ENCODE results near the gene AAK1.
"Not testable (repeated sequence)": the region's sequence is repeated elsewhere in the genome, so short reads cannot be mapped to it uniquely, and the experiment has no call there.

Gene AAK1

DNA sequence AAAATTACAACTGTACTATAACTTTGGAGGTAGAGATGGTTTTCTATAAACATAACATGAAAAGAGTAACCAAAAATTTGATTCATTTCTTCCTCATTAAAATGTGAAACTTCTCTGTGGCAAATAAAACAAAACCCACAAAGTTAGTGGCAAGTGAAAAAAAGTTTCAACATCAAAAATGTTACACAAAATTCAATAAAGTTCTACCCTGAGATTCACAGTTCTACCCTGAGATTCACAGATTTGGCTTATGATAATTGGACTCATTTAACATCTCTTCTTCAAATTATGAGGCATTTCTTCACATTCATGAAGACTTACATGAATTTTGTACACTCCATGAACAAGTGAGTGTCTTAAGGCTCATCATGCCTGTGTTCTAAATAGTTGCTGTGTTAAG, 51.0 kb downstream of the AAK1 start:
- DNase-seq, result no peak

DNA sequence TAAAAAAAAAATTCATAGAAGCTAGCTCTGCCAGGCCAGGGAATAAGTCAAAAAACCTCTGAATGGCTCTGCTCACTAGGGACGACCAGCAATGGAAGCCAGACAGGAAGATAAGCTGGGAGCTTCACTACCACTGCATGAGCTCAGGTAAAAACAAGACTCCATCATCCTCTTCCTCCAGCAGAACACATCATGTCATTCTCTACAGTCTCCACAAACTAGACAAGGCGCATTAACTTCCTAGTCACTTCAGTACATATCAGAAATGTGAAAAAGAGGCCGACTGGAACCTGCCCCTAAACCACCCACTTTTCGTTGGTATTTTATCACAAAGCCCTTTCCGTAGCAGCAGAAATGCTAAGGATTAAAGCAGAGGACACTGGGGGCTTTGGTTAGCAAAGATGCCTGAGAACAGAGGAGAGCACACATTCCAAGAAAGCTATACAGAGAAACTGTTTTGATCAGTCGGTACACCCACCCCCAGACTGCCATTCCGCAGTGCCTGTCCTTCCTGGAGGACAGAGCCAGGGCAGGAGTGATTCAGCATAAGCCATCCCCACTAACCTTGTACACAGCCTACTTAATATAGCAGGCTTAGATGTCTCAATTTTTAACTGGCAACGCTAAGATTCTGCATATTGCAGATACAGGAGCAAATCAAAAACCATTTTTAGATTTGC, 53.4 kb downstream of the AAK1 start:
- DNase-seq, result no peak

GRCh38 chr2:69588945-69589344, 54.6 kb downstream of the AAK1 start:
- DNase-seq, result no peak

DNA sequence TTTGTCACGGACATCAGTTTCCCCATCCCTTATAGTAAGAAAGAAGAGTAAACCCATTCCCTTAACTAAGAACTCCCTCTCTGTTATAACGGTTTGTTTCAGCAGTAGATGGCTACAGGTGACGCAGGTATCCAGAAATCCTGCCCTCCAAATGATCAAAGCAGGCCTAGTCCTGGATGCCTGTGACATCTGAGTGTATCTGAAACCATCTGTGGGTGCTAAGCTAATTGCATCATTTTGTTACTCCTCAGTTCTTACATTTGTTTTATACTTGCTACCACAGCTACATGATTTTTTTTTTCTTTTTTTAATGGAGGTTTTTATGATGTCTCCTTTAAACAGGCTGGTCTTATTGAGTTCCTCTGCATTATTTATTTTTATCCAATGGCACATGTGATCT, 55.1 kb downstream of the AAK1 start:
- DNase-seq, result no peak

DNA sequence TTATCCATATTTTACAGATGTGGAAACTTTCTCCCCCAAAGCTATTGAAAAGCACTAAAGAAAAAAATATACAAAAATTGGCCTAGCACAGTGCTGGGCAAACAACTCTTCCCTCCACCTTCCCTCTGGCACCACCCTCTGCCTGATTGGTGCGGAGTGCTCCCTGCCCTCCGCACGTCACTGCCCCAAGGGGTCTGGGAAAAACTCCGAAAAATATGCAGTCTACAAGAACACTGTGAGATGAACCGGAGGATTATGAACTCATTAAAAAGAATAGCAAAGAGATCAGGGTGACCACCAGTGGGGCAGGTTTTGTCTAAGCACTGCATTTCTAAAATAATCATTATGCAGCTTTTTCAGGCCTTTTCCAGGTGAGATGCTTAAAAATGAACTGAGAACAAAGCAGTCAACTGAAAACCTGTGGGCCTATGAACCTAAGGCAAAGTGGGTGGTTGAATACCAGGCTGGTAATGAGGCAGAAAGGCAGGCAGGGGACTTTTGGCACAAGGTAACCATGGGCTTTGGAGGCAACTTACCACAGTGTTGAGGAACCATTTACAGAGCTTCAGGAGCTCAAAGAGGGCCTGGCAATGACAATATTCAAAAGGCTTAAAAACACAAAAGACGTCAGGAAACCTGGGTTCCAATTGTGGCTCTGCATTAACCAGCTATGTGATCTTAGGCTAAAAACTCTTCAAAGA, 57.5 kb downstream of the AAK1 start:
- DNase-seq, result no peak

DNA sequence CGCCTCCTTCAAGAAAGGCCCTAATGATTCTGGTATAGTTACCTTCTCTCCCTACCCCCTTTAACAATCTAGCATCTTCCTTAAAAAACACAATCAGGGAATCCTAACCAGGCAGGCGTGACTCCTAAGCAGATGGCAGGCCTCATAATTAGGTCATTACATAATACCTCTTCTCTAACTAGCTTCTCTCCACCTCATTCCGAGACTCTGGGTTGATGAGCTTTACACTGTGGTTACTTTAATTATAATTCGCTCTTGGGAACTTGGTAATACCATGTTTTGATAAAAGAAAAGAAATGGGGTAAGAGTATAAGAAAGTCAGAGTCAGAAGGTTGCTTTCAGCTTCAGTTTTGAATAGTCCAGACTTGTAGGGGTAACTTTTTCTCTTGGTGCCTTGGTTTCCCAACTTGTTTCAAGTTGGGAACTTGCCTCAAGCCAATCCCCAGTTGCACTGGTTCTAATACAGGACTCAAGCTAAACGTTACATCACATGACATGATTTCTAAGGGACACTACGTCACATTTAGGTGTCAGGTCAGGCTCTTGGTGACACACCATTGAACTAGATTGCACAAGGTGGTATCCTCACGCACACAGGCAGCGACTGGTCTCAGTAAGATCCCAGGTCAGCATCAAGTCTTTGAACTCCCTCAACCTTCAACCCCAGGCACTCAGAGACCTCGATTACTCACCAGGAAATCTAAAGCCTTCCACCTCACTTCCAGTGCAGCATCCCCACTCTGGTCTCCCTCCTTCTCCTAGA, 59.2 kb downstream of the AAK1 start:
- DNase-seq, result no peak

GRCh38 chr2:69583321-69583833, 60.2 kb downstream of the AAK1 start:
- DNase-seq, result no peak

DNA sequence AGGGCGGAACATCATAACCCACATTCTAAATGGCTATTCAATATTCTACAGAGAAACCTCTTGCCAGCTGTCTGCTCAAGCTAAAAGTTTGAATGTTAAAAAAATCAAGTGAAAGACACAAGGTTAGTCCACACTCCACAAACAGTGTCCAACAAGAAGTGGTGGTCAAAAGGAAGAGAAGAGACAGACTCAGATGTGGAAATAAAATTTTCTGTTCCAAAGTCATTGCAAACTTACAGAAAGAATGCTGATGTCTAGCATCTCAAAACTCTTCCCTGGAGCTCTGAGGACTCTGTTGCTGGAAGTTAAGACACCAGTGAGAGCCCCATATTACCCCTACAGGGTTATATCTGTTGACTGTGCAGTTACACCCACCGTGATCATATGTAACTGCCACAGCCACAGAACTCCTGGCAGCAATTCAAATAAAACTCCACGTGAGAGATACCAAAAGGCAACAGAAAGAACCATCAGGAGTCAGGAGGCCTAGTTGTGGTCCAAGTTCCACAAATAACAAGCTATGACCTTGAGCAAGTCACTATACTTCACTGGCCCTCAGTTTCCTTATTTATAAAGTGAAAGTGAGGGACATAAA, 60.9 kb downstream of the AAK1 start:
- no peak for DNase-seq

DNA sequence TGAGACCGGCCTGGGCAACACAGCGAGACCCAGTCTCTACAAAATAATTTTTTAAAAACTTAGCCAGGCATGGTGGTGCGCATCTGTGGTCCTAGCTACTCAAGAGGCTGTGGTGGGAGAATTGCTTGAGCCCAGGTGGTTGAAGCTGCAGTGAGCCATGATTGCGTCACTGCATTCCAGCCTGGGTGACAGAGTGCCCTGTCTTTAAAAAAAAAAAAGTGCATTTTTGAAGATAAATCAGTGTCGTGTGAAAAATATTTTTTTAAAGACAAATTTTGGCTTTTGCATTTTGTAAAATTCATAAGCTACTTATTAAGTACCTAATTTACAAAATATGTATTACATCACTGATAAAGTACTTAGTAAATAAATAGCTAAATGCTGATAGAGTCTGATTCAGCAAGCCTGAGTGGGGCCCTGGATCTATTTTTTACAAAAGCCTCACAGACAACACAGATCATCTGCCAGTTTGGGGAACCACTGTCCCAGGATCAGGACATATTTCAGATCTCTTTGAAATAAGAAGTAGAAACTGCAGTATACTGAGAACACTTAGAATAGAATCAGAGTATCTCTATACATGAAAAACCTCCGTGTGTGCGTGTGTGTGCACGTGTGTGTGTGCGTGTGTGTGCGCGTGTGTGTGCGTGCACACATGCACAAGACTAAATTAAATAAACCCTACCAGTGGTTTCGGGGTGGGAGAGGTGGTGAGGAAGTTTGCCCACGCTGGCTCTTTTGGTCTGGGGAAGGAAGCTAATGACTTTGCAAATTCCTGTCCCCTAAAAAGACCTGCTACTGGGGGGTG, 61.6 kb downstream of the AAK1 start:
- DNase-seq, result no peak

DNA sequence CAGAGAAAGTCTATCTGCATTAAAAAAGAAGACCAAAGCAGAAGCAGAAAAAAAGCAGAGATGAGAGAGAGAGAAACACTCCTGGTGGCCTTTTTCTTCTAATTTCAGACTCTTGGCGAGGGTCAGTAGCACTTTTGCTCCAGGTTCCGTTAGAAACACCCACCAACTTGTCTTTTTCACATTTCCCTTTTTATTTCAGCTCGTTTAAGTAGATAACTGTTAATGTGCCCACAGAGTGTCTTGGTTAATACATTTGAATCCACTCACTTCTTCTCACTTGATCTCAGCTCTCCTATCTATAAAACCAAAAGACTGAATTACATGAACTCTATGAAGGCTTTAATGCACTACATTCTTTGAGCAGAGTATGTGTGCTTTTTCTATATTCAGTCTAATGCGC, 63.1 kb downstream of the AAK1 start:
- DNase-seq, result no peak

GRCh38 chr2:69579536-69579935, 64.0 kb downstream of the AAK1 start:
- DNase-seq, result no peak

- no peak for DNase-seq
These were observed 65.4 kb downstream of the AAK1 start for GRCh38 chr2:69578198-69578540.

- DNase-seq, result no peak
These were observed 65.9 kb downstream of the AAK1 start for GRCh38 chr2:69577467-69578197.

GRCh38 chr2:69576880-69577279, 66.7 kb downstream of the AAK1 start:
- DNase-seq, result no peak

DNA sequence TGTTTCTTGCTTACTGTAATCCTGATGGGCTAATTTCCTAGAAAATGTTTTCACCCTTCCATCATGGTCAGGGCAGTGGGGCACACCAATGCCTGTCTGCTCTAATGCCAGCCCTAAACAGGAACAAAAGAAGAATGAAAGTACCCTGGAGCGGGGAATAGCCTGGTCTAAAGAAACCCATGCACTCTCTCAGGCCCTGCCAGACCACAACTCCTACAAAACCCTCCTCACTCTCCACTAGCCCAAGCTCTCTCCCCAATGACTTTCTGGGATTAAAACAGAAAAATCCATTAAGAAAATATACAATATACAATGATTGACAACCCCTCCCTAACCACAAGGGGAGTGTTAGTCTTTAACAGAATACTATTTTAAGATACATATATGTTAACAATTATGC, 67.6 kb downstream of the AAK1 start:
- DNase-seq, result no peak

DNA sequence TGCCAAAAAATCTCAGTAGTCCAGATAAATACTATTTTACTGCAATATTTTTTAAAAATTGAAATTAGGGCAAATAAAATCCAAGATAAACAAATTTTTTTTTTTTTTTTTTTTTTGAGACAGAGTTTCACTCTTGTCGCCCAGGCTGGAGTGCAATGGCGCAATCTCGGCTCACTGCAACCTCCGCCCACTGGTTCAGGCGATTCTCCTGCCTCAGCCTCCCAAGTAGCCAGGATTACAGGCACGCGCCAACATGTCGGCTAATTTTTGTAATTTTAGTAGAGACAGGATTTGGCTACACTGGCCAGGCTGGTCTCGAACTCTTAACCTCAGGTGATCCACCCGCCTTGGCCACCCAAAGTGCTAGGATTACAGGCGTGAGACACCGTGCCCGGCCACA, 68.2 kb downstream of the AAK1 start:
- DNase-seq, result not testable (repeated sequence)

GRCh38 chr2:69572641-69573040, 70.9 kb downstream of the AAK1 start:
- no peak for DNase-seq

GRCh38 chr2:69571189-69571588, 72.3 kb downstream of the AAK1 start:
- DNase-seq, result no peak

DNA sequence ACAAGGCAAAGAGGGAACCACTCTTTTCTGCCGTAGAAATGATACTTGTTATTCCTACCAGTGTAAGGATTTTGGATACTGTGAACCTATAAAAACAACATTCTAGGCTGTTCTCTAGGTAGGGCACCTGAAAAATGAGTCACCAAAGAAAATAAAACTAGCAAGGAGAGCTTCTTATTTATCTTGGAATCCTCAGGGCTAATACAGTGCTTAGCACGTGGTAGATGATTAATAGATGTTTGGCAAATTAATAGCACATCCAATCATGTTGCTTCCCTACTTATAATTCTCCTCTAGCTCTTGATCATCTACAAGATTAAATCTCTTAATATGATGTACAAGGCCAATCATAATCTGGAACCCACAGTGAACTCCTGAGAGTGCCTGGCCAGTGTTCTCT, 73.1 kb downstream of the AAK1 start:
- no peak for DNase-seq

GRCh38 chr2:69567909-69568300, 75.6 kb downstream of the AAK1 start:
- no peak for DNase-seq

- no peak for DNase-seq
These were observed 76.2 kb downstream of the AAK1 start for GRCh38 chr2:69567157-69567908.
